CD4-positive, alpha-beta T cell treated with Interleukin-6 for 4 hours (primary cell): ENCODE measurements around the gene TCP10L.
"Not testable (repeated sequence)": the region's sequence is repeated elsewhere in the genome, so short reads cannot be mapped to it uniquely, and the experiment has no call there.

ENCODE experiments used
- DNase-seq: peaks from one replicate; pipeline ENCODE4 v3.0.0-alpha.2; 2020; ENCODE audit warnings: mixed read lengths

Gene TCP10L, protein sequence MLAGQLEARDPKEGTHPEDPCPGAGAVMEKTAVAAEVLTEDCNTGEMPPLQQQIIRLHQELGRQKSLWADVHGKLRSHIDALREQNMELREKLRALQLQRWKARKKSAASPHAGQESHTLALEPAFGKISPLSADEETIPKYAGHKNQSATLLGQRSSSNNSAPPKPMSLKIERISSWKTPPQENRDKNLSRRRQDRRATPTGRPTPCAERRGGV

DNA sequence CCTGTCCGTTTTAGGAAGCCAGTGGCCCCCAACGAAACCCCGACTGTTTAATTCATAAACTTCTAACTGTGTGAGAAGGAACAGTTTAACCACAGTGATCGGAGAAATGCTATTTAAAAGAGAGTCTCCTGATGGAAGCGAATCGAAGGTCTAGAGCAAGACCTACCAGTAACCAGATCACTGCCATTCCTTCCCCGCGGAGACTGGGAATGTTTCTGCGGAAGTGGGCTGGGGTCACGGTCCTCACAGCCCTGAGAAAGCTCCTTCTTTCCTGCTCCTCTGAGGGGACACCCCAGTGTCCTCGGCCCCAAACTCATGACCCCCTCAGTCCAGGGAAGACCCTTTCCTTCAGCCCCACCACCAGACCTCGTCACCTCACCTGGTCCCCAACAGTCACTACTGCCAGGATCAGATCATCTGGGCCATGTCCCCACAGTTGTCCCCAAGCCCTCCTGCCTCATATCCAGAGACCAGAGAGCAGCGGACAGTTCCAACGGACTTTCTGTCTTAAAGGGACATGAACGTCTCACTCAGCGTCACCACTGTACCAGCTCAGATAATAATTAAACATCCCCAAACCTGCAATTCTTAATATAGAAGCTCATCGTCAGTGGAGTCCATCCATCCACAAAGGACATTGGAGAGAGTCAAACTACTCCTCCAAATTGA is at the start of gene TCP10L:
Gene TCP10L (minus strand): TSS at position 482 of the 669 bp plus-strand sequence. CDS start 1,219 bp downstream, outside the sequence.
- DNase-seq: no peak

DNA sequence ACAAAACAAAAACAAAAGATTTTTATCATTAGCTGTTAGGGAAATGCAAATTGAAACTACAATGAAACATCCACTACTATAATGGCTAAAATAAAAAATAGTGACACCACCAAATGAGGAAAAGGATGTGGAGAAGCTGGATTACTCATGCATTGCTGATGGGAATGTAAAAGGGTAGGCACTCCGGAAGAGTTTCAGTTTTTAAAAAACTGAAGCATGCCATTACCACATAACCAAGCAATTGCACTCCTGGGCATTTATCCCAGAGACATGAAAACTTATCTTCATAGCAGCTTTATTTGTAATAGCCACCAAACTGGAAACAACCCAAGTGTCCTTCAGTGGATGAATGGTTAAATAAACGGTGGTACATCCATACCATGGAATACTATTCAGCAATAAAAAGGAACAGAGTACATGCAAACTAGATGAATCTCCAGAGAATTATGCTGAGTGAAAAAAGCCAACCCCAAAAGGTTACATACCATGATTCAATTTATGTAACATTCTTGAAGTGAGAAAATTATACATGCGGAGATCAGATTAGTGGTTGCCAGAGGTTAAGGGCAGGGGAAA is 41.4 kb upstream of the TCP10L start:
- no peak for DNase-seq

DNA sequence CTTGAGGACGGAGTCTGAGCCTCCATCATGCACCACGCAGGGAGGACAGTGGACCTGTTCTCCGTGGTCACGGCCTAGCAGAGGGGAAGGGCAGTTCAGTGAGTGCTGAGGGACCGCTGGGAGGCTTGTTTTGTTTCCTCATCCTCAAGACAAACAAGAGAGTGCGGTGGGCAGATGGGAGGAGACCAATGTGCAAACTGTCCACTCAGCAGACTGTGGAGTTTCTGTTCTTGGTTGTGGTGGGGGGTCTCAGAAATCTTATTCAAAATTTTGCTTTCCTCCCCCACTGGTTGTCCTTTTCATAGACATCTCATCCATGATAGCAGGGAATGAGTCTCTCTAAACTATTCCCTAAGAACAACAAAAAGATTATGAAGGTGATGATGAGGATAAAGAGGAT is 32.9 kb upstream of the TCP10L start:
- not testable (repeated sequence) for DNase-seq

DNA sequence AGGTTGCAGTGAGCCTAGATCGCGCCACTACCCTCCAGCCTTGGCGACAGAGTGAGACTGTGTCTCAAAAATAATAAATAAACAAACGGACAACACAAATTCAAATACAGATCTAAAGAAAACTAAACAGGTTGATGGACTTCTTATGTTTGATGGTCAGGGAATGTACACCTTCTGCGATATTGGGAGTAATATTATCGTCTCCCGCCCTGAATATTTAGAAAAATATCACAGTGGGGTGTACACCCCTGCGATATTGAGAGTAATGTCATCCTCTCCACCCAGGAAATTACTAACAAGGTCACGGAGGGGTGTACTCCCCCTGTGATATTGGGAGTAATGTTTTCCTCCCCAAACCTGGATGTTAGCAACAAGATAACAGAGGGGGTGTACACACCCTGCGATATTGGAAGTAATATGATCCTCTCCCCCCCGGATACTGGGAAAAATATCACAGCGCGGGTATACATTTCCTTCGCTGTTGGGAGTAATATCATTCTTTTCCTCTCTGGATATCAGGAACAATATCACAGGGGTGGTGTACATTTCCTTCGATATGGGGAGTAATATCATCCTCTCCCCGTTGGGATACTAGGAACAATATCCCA is 28.2 kb upstream of the TCP10L start:
- DNase-seq: no peak

DNA sequence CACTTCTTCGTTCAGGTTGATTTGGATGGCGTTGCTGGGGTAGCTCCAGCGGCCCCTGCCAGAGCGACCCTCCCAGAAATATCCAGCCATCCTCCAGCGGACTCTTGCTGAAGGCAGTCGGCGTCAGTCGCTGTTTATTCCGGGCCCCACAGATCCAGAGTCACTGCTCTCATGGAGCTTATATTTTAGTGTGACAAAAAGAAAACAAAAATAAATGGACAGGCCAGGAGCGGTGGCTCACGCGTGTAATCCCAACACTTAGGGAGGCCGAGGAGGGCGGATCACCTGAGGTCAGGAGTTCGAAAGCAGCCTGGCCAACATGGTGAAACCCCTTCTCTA is 27.6 kb upstream of the TCP10L start:
- no peak for DNase-seq

DNA sequence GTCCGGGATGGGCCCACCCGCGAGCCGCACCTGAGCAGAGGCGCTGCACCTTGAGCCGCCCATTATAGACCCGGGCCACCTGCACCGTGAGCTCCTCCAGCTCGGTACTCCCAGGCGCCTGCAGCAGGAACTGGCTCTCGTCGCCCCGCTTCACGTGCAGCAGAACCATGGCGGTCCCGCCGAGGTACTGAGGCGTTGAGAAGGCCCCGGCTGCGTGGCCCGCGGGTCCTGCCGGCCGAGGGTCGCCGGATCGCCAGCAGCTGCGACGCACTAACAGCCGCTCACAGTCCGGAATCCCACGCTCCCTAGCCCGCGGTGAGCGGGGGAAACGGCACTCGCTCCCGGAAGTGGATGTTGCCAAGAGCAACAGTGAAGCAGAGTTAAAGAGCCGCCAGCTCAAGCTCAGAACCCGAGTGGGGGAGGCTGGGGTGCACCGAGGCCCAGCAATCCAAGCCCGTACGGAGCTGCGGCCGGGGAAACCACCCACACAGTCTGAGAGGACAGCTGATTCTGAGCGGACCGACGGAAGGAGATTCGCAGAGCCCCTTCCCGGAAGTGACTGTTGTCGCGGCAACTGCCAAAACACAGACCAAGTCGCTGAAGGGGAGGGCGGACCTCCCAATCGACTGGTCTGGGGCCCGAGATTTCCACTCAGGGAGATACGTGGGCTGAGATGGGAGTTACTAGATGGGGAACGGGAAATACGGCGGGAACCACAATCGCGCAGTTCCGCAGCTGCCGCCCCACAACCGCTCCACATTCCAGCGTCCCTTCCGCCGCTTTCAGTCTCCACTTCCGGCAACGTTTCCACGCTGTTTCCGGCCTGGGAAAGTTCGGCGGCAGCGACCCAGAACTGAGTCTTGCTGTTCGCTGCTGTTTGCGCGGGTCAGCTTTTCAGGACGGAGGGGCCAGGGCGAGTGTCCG is 27.0 kb upstream of the TCP10L start, which contains the start of gene CFAP298:
Gene CFAP298 (minus strand): TSS at position 303 of the 924 bp plus-strand sequence. CDS start 134 bp downstream, at position 169.
- peak; percentile 86 for DNase-seq

DNA sequence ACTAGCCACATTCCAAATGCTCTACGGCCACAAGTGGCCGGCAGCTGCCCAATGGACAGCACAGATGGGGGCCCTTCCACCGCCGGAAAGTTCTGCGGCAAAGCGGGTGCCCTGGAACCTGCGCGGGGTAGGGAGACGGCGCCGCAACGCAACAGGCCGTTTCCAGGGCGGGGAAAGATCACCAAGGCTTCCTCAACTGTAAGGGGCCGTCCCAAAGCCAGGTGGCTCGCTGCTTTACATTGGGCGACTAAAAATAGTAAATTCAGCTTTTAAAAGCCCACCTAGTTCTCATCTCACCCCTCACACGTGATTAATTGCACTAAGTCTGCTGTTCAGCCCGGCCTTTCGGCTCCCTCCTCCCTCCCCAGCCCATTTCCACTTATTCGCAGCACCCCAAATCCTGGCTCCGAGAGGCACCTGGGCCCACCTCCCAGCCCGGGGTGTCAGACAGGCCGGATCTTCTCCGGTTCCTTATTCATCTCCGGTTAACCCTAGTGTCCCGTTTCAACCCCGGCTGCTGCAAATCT is 26.2 kb upstream of the TCP10L start:
- peak; percentile 27 for DNase-seq

DNA sequence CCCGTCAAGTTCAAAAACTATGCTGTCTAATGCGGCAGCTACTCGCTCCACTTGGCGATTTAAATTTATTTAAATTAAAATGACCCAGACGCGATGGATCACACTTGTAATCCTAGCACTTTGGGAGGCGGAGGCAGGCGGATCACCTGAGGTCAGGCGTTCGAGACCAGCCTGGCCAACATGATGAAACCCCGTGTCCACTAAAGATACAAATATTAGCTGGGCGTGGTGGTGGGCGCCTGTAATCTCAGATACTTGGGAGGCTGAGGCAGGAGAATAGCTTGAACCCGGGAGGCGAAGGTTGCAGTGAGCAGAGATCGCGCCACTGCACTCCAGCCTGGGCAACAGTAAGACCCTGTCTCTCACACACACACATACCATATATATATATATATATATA is 25.6 kb upstream of the TCP10L start:
- DNase-seq: not testable (repeated sequence)

DNA sequence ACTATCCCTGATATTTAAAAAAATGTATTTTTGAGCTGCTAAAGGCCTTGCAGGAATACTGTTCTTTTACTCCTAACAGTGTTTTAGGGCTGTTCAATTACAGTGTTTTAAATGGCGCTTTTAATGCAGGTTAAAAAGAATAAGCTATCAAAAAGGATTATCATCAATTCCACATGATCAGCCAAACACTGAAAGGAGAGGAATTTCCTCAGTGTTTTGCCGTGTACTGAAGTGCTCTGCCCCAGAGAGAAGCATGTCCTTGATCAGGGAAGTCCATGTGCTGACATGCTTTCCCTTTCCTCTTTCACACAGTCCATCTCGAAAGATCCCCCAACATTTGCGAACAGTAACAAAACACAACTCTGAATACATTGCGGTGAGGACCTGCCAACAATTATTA is 23.5 kb upstream of the TCP10L start:
- DNase-seq: no peak

DNA sequence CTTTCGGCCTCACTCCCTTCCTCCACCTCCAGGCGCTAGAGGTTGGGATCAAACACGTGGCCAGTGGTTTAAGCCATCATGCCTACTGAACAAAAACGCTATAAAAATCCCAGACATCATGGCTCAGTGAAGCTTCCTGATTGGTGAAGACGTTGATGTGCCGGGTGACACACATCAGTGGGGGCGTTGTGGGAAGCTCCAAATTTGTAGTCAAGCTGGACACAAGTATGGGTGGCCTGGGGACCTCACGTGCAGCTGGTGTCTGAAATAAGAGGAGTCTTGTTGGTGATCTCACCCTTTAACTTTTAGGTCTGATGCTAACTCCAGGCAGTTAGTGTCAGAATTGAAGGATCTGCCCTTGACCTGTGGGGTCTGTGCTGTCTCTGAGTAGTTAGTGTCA is 20.1 kb upstream of the TCP10L start:
- DNase-seq: no peak

DNA sequence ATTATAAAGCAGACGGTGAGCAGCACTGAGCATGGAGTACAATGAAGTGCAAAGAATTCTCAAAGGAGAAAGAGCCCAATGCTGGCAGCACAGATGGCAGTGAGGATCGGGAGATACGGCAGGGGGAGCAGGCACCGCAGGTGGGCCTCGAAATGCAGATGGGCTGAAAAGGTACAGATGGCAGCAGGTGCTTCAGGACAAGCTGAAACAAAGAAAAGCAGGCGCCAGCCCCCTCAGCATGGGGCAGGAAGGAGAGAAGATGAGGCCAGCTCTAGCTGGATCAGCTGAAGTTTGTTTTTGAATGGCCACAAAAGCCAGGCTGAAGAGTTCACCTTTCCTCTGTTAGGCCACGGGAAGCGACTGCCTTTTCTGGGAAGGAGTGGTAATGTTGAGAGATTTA is 19.1 kb upstream of the TCP10L start:
- no peak for DNase-seq

DNA sequence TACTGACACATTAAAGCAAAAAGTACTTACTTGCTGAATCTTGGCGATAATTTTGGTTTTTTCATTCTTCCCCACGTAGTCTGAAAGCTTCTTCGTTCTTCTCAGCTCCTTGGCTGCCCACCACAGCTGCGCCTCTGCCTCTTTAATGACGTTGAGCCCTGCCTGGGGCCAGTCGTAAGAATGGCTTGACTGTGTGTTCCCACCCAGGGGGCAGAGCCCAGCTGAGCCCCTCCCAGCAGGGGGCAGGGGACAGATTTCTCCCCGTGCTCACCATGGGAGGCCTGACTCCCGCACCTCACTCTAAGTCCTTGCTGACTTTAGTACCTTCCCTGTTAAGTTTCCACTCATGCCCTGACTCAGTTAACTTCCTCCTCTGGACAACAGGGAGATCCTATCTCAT is 17.8 kb upstream of the TCP10L start:
- no peak for DNase-seq

DNA sequence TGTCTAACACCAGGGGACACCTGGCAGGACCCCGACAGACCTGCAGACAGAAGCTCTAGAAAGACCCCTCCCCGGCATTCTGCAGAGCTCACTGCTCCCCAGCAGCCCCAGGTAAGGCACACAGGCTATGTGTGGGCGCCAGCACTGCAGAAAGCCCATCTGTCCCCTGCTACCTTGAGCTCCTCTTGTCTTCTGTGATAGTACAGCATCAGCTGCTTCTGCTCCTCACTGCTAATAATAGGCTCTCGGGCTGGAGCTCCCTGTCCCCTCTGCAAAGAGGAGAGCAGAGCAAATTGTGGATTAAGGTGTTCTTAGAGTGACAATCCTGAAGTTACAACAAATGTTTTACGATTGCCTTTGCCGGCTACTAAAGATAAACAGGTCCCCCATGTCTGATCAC is 16.8 kb upstream of the TCP10L start:
- no peak for DNase-seq

DNA sequence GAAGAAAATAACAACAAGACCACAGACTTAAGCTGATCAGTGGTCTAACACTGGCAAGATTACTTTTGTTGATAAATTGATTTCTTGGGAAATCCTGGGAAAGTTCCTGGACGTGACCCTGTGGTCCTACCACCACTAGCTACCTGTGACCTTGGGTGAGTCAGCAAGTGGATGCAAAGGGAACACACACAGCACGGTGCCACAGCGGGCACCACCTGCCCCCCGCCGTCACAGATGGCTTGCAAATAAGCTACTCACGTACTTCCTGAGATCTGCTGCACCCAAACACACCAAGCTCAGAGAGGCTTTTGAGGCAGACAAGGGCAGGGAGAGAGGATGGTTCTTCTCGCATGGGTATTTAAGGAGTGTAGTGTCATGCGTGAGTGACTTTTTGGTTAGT is 14.2 kb upstream of the TCP10L start:
- no peak for DNase-seq

DNA sequence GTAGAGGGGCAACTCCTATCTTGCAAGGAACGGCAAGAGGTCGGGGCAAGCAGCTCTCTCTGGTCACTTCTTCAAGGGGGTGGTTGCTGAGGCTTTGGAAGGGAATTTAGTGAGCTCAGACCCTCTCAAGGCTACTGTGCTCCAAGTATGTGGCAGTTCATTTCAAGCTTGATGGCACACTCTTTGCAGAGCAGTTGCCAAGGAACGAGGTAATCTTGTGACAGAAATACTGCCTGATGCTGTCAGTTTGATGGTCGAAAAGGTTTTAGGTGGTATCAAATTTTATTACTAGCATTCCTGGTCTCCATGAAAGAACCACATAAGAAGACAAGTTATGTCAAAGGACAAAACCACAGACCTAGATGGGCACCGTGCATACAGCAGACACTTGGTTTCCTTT is 13.8 kb upstream of the TCP10L start:
- DNase-seq: no peak

DNA sequence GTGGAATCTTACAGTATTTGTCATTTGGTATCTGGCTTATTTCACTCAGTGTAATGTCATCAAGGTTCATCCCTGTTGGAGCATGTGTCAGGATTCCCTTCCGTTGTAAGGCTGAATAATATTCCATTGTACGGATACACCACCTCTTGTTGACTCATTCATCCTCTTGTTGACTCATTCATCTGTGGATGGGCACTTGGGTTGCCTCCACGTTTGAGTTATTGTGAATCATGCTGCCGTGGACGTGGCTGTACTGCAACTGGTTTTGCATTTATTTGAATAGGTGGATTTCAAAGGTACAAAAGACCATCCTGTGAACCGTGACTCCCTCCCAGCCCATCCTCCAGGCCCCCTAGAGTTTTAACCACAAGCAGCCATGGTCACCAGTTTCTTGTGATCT is 11.9 kb upstream of the TCP10L start:
- no peak for DNase-seq

DNA sequence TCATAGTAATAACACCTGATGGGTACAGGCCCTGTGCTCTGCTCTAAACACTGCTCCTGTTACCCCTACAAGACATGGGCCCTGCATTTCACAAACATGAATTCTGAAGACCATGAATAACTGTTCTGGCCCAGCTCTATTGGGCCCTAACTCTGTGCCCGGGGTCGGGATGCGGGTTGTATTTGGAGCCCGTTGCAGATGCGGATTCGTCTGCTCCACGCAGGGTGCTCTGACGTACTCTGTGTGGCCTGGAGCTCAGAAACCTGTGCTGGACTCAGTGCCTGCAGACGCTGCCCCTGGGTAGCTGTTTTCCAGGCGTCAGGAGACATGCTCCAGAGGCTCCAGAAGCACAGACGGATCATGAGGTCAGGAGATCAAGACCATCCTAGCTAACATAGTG is 10.1 kb upstream of the TCP10L start:
- DNase-seq: no peak

DNA sequence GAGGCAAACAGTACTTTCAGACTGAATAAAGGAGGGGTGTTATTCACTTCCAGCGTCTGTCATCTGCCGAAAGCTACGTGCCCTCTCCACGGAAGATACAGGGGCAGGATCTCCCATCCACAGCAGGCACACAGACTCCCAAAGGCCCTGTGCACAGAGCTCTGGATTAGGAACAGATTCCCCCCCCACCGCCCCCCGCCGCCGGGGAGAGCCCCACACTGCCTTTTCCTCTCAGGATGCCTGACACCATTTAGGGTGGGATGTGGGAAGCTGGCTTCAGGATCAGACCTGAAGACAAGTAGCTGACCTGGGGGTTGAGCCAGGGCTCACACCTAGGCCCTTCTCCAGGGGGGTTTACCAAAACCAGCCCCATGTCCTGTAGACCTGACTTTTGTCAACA is 8.4 kb upstream of the TCP10L start:
- no peak for DNase-seq

DNA sequence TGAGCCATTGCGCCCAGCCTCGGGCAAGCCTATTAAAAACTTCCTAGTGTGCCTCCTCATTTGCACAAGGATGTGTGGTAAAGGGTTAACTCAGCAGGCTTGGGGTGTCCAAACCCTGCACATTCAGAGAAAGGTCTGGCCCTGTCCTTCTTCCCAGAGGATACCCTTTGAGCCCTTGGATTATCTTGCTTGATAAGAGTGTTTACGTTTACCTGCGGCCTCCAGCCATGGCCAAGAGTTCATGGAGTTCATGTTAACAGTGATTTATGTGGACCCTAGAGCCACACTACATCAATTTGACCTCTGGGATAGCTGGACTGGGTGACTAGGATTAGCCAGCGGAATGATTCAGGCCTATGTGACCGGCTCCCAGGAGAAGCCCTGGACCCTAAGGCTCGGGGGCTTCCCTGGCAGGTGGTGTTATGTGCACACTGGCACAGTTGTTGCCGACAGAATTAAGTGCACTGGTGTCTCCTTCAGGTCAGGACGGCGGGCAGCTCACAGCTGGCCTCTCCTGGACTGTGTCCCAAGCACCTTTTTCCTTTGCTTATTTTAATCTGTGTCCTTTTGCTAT is 7.7 kb upstream of the TCP10L start:
- DNase-seq: no peak

DNA sequence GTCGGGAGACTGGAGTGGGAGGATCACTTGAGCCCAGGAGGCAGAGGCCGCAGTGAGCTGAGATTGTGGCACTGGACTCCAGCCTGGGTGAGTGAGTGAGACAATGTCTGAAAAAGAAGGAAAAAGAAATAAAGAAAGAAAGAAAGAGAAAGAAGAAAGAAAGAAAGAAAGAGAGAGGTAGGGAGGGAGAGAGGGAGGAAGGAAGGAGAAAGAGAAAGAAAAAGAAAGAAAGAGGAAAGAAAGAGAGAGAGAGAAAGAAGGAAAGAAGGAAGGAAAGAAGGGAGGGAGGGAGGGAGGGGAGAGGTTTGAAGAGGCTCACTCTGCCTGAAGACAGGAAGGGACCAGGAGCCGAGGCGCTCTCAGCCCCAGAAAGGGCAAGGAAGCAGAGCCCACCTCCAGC is 4.8 kb upstream of the TCP10L start:
- no peak for DNase-seq

DNA sequence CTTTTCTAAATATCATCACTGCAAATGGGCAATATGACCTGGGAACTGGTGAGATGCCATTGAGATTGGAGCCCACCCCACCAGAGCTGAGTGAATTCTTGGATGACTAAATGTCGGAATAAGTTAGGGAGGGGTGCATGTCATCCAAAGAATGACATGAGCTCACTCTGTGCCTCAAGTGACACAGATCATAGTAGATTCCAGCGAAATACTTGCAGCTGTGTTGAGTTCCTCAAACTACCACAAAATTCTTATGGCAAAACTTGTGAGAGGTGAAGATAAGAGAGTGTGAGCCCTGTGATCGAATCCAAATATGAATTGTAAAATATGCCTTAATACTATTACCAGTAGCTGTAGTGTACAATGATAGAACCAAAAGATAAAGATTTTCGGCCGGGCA is 2.3 kb upstream of the TCP10L start:
- DNase-seq: no peak

DNA sequence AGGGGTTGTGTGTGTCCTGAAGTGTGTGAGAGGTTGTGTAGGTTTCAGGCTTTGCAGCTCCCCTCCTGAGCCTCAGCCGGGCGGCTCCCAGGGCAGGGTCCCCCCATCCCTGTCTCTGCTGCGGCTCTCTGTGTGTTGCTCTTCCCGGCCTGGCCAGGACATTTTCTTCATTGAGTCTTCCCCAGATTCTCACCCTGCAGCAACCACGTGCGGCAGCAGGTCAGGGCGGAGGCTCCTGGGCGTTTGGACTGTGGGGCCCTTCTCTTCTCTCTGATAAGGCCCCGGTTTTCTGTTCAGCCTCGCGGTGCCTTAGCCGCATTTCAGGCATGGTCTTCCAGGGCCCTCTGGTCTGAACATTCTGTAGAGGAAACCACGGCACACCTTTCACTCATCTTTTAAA is 1.8 kb upstream of the TCP10L start:
- no peak for DNase-seq
